Neural progenitor cell (in vitro differentiated cells): ENCODE data around the gene RIPOR3.

ENCODE experiments used
- EZH2 ChIP-seq: fragments of 200-600 bp; sonication (generic); IDR thresholded peaks from 2 replicates; pipeline ENCODE4 v1.6.1; 2017; ENCODE audit warnings: antibody characterized with exemption, mild to moderate bottlenecking, moderate library complexity
- EZH2phosphoT487 ChIP-seq: fragments of 200-600 bp; sonication (generic); IDR thresholded peaks from 2 replicates; pipeline ENCODE4 v1.6.1; 2017; ENCODE audit warnings: antibody characterized with exemption
- TF ChIP-seq, protein P1 (sequence below): fragments of 200-600 bp; sonication (generic); IDR thresholded peaks from 2 replicates; pipeline ENCODE4 v1.5.1; 2017; ENCODE audit warnings: antibody characterized with exemption, mild to moderate bottlenecking

GRCh38 chr20:50671626-50672025 is 19.7 kb downstream of the RIPOR3 start:
- TF ChIP-seq, protein P1, sequence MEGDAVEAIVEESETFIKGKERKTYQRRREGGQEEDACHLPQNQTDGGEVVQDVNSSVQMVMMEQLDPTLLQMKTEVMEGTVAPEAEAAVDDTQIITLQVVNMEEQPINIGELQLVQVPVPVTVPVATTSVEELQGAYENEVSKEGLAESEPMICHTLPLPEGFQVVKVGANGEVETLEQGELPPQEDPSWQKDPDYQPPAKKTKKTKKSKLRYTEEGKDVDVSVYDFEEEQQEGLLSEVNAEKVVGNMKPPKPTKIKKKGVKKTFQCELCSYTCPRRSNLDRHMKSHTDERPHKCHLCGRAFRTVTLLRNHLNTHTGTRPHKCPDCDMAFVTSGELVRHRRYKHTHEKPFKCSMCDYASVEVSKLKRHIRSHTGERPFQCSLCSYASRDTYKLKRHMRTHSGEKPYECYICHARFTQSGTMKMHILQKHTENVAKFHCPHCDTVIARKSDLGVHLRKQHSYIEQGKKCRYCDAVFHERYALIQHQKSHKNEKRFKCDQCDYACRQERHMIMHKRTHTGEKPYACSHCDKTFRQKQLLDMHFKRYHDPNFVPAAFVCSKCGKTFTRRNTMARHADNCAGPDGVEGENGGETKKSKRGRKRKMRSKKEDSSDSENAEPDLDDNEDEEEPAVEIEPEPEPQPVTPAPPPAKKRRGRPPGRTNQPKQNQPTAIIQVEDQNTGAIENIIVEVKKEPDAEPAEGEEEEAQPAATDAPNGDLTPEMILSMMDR, result no peak
- TF ChIP-seq EZH2 (no peak), EZH2phosphoT487 (no peak)
